ENCODE data around the gene EMX1.

EMX1 gene

DNA sequence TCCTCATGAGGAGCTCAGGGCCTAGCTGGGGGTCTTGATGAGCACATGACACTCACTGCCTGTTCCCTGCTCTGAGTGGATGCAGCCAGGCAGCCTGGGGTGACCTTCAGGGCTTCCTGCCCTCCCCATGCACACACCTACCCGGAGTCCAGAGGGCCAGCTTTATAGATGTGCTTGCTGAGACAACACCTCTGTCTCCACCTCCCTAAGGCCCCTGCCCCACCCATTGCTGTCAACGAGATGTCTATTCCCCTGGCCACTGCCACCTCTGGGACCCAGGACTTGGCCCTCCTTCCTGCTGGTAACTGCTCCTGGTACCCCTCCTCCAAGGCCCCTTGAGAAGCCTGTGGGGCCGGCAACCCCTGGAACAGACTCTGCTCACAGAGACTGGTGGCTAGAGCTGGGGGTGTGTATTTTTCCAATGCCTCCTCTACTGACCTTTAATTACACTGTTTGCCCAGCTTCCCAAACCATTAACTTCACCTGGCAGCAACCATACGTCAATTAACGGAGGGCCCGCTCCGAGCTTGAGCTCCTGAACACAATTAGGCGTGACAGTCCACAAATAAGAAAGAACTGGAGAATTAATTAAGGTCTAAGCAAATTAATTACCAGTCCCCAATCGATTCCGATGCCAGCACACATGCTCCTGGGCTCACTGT, 66.3 kb downstream of the EMX1 start:
- DNase-seq, result peak; percentile 77

- DNase-seq, result peak; percentile 73
These were observed 66.9 kb downstream of the EMX1 start for GRCh38 chr2:72984172-72984671.
